WTC11 (cell line): Measurements from ENCODE around the gene PLIN3. TPM values are rescaled to one million over a fixed set of nuclear protein-coding genes. Genes with fewer than 3 reads are reported as not detected.
"Not testable (repeated sequence)": the region's sequence is repeated elsewhere in the genome, so short reads cannot be mapped to it uniquely, and the experiment has no call there.

ENCODE experiments used
- ATAC-seq: fragments of 200-7000 bp; cut with Tn5 transposase; 2 replicates; pipeline ENCODE4 v1.10.0; 2021; ENCODE audit warnings: mild to moderate bottlenecking, moderate library complexity
- CTCF ChIA-PET: fragments of 300-600 bp; sonication (Branson Sonifier 250); formaldehyde crosslinking; loops from one replicate; lab custom pipeline; 2021; ENCODE audit warnings: antibody characterized with exemption; lab: Charles Lee
- POLR2A ChIA-PET: fragments of 350-600 bp; sonication (Branson Sonifier 250); formaldehyde crosslinking; loops from one replicate; lab custom pipeline; 2021; ENCODE audit warnings: antibody characterized with exemption; lab: Charles Lee
- DNase-seq: peaks from one replicate; pipeline ENCODE4 v3.0.0; 2021; ENCODE audit warnings: low spot score
- H3K27ac Mint-ChIP-seq: 2 replicates; pipeline ENCODE4 v1.8.0; 2021; ENCODE audit warnings: mixed read lengths
- H3K27me3 Mint-ChIP-seq: 2 replicates; pipeline ENCODE4 v1.8.0; 2021; ENCODE audit warnings: low read depth, mild to moderate bottlenecking, moderate library complexity, mixed read lengths
- H3K36me3 Mint-ChIP-seq: 2 replicates; pipeline ENCODE4 v1.8.0; 2021; ENCODE audit warnings: mixed read lengths
- H3K4me1 Mint-ChIP-seq: 2 replicates; pipeline ENCODE4 v1.8.0; 2022; ENCODE audit warnings: mixed read lengths
- H3K4me3 Mint-ChIP-seq: 2 replicates; pipeline ENCODE4 v1.8.0; 2021; ENCODE audit warnings: mild to moderate bottlenecking, moderate library complexity, mixed read lengths
- H3K9me3 Mint-ChIP-seq: 2 replicates; pipeline ENCODE4 v1.8.0; 2021; ENCODE audit warnings: mixed read lengths
- CREB1 ChIP-seq: sonication (generic); formaldehyde crosslinking; IDR thresholded peaks from 2 replicates; pipeline ENCODE4 v1.8.0; 2023; ENCODE audit warnings: mild to moderate bottlenecking, missing genetic modification reagents
- CTCF ChIP-seq: fragments of 200-600 bp; IDR thresholded peaks from 2 replicates; pipeline ENCODE4 v1.8.0; 2022; ENCODE audit warnings: antibody characterized with exemption
- ESRRA ChIP-seq: sonication (generic); formaldehyde crosslinking; IDR thresholded peaks from 2 replicates; pipeline ENCODE4 v1.8.1; 2022; ENCODE audit warnings: mild to moderate bottlenecking, missing genetic modification reagents, borderline replicate concordance
- FOXP1 ChIP-seq: sonication (generic); formaldehyde crosslinking; IDR thresholded peaks from 2 replicates; pipeline ENCODE4 v1.8.0; 2022; ENCODE audit warnings: missing genetic modification reagents, mild to moderate bottlenecking, moderate library complexity, borderline replicate concordance
- FOXP4 ChIP-seq: sonication (generic); formaldehyde crosslinking; IDR thresholded peaks from 2 replicates; pipeline ENCODE4 v1.8.0; 2022; ENCODE audit warnings: mild to moderate bottlenecking, missing genetic modification reagents
- HMGXB4 ChIP-seq: sonication (generic); formaldehyde crosslinking; IDR thresholded peaks from 2 replicates; pipeline ENCODE4 v1.8.1; 2023; ENCODE audit warnings: mild to moderate bottlenecking, moderate library complexity, missing genetic modification reagents
- IRF1 ChIP-seq: sonication (generic); formaldehyde crosslinking; IDR thresholded peaks from 2 replicates; pipeline ENCODE4 v1.8.0; 2023; ENCODE audit warnings: missing genetic modification reagents
- KAT7 ChIP-seq: sonication (generic); formaldehyde crosslinking; IDR thresholded peaks from 2 replicates; pipeline ENCODE4 v1.8.1; 2023; ENCODE audit warnings: missing genetic modification reagents, mild to moderate bottlenecking, borderline replicate concordance
- NFE2L1 ChIP-seq: sonication (generic); formaldehyde crosslinking; IDR thresholded peaks from 2 replicates; pipeline ENCODE4 v1.8.1; 2023; ENCODE audit warnings: missing genetic modification reagents
- NR2C2 ChIP-seq: sonication (generic); formaldehyde crosslinking; IDR thresholded peaks from 2 replicates; pipeline ENCODE4 v1.8.0; 2022; ENCODE audit warnings: mild to moderate bottlenecking, missing genetic modification reagents
- NR3C1 ChIP-seq: sonication (generic); formaldehyde crosslinking; conservative IDR thresholded peaks from 2 replicates; pipeline ENCODE4 v1.8.1; 2023; ENCODE audit warnings: low read depth, mild to moderate bottlenecking, missing genetic modification reagents
- SP1 ChIP-seq: sonication (generic); formaldehyde crosslinking; conservative IDR thresholded peaks from 2 replicates; pipeline ENCODE4 v1.8.1; 2022; ENCODE audit warnings: missing genetic modification reagents
- total RNA-seq: library from RNA; stranded (reverse); gene quantifications from 3 replicates; pipeline ENCODE4 v1.2.3, GENCODE V29; 2021
- TF ChIP-seq, protein P1 (sequence below): sonication (generic); formaldehyde crosslinking; IDR thresholded peaks from 2 replicates; pipeline ENCODE4 v1.8.0; 2022; ENCODE audit warnings: mild to moderate bottlenecking, missing genetic modification reagents
- TF ChIP-seq, protein P2 (sequence below): sonication (generic); formaldehyde crosslinking; IDR thresholded peaks from 2 replicates; pipeline ENCODE4 v1.8.1; 2023; ENCODE audit warnings: mild to moderate bottlenecking, missing genetic modification reagents, borderline replicate concordance

The PLIN3 gene
- total RNA-seq, 1 experiment from 2014 or later, result 61.3 TPM

GRCh38 chr19:4792019-4792865 lies 75.2 kb downstream of the PLIN3 start:
- H3K27ac Mint-ChIP-seq, DNase-seq, POLR2A ChIA-PET, ATAC-seq, H3K9me3 Mint-ChIP-seq, H3K27me3 Mint-ChIP-seq: not testable (repeated sequence)
- Mint-ChIP-seq H3K4me1 (peaks cover 14% of the 10 kb centered on the region), H3K36me3 (peaks cover 17% of the 10 kb centered on the region), H3K4me3 (peak overlapping the region; percentile 80)
- TF ChIP-seq ESRRA (CRISPR knock-in tag), result peak; percentile 60; the same call in 1 of the 2 replicates
- 0 out of 2 replicates have a peak, but pooled peaks have one; percentile 4 for TF ChIP-seq NFE2L1 (CRISPR knock-in tag)
- 0 out of 2 replicates have a peak, but pooled peaks have one; percentile 8 for TF ChIP-seq HMGXB4 (CRISPR knock-in tag)
- peak; percentile 48; the same call in 1 of the 2 replicates for TF ChIP-seq FOXP4
- TF ChIP-seq, protein P1, sequence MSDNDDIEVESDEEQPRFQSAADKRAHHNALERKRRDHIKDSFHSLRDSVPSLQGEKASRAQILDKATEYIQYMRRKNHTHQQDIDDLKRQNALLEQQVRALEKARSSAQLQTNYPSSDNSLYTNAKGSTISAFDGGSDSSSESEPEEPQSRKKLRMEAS (CRISPR knock-in tag), result 0 out of 2 replicates have a peak, but pooled peaks have one; percentile 35
- TF ChIP-seq KAT7, result 0 out of 2 replicates have a peak, but pooled peaks have one; percentile 10
- peak; percentile 69; the same call in 1 of the 2 replicates for TF ChIP-seq FOXP1 (CRISPR knock-in tag)
- TF ChIP-seq CREB1 (CRISPR knock-in tag), result peak; percentile 6; the same call in 1 of the 2 replicates
- TF ChIP-seq IRF1 (CRISPR knock-in tag), result peak; percentile 49; the same call in 1 of the 2 replicates
- CTCF ChIA-PET, result interaction anchor here (0.8 to 3.2 kb wide), 17 partner anchors 8 to 339 kb away, joined by 3 to 150 read pairs (median 7); partner anchors contain the start of genes DPP9 and PLIN5

DNA sequence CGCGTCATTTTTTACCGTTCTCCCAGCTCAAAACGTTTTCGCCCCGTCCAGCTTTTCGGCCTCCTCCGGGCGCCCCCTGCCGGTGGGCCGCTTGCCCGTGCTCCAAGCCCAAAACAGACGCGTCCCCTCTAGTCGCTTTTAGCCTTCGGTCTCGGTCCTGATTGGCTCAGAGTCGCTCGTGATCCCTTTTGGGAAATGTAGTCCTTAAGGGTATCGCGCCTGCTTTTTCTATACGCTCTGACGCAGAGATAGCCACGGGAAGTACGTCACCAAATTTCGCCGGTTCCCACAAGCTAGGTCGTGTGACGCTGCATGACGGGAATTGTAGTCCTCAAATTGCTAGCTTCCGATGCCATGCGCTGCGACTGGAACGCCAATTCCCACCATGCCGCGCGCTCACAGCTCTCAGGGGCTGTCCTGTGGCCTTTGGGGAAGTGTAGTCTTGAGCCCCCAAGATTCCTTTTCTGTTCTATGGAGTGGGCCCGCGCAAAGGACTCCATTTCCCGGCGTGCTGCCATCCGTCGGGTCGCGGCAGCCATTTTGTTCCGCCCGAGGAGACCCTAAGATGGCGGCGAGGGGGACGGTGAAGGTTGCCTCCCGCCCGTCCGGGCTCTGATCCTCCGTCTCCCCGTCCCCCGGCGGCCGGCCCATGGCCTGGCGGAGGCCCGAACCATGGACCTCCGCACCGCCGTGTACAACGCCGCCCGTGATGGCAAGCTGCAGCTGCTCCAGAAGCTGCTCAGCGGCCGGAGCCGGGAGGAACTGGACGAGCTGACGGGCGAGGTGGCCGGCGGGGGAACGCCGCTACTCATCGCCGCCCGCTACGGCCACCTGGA lies 76.1 kb downstream of the PLIN3 start, which contains the start of gene FEM1A:
Gene FEM1A, plus strand, starts transcription at position 552 of the 836 bp plus-strand sequence. Its CDS starts 121 bp downstream, at position 673.
- DNase-seq, result peak; percentile 98
- ATAC-seq, result peak; percentile 98
- Mint-ChIP-seq H3K9me3 (no peaks in the 10 kb centered on the region), H3K27me3 (no peaks in the 10 kb centered on the region), H3K27ac (no peak within 1 kb of the TSS; the same call in 1 of the 2 replicates), H3K36me3 (peaks cover 12% of the 10 kb centered on the region), H3K4me3 (peak within 1 kb of the TSS; percentile 80), H3K4me1 (peaks cover 14% of the 10 kb centered on the region)
- ChIA-PET POLR2A (interaction anchor here (0.9 to 1.2 kb wide), 3 partner anchors 22 to 59 kb away, joined by 3 to 6 read pairs (median 3); no protein-coding TSS in a partner anchor), CTCF (interaction anchor here (0.6 to 3.2 kb wide), 56 partner anchors 9 to 561 kb away, joined by 3 to 150 read pairs (median 5); partner anchors contain the start of genes DPP9, KDM4B, PLIN3 and PLIN5)
- TF ChIP-seq CTCF, result peak; percentile 95
- peak; percentile 55; the same call in 1 of the 2 replicates for TF ChIP-seq SP1 (CRISPR knock-in tag)
- TF ChIP-seq FOXP1 (CRISPR knock-in tag), result no peak
- peak; percentile 30; the same call in 1 of the 2 replicates for TF ChIP-seq FOXP4
- TF ChIP-seq NR2C2 (CRISPR knock-in tag), result peak; percentile 48; the same call in 1 of the 2 replicates
- 0 out of 2 replicates have a peak, but pooled peaks have one; percentile 1 for TF ChIP-seq NFE2L1 (CRISPR knock-in tag)
- TF ChIP-seq NR3C1, result no peak
- TF ChIP-seq, protein P2, sequence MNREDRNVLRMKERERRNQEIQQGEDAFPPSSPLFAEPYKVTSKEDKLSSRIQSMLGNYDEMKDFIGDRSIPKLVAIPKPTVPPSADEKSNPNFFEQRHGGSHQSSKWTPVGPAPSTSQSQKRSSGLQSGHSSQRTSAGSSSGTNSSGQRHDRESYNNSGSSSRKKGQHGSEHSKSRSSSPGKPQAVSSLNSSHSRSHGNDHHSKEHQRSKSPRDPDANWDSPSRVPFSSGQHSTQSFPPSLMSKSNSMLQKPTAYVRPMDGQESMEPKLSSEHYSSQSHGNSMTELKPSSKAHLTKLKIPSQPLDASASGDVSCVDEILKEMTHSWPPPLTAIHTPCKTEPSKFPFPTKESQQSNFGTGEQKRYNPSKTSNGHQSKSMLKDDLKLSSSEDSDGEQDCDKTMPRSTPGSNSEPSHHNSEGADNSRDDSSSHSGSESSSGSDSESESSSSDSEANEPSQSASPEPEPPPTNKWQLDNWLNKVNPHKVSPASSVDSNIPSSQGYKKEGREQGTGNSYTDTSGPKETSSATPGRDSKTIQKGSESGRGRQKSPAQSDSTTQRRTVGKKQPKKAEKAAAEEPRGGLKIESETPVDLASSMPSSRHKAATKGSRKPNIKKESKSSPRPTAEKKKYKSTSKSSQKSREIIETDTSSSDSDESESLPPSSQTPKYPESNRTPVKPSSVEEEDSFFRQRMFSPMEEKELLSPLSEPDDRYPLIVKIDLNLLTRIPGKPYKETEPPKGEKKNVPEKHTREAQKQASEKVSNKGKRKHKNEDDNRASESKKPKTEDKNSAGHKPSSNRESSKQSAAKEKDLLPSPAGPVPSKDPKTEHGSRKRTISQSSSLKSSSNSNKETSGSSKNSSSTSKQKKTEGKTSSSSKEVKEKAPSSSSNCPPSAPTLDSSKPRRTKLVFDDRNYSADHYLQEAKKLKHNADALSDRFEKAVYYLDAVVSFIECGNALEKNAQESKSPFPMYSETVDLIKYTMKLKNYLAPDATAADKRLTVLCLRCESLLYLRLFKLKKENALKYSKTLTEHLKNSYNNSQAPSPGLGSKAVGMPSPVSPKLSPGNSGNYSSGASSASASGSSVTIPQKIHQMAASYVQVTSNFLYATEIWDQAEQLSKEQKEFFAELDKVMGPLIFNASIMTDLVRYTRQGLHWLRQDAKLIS, result no peak
